Heart right ventricle (tissue), 16 donors: ENCODE data around the gene HCRTR1. TPM values are rescaled to one million over a fixed set of nuclear protein-coding genes. Genes with fewer than 3 reads are reported as not detected.

Experiments
- ATAC-seq, 8 donors: fragments of 200-7000 bp; cut with Tn5 transposase; one replicate each; pipeline ENCODE4 v1.9.1; 2020; ENCODE audit warnings: mild to moderate bottlenecking in 8 of 8, moderate library complexity in 8 of 8, moderate number of reproducible peaks in 1 of 8
- DNase-seq, 2 donors: peaks; one replicate each; pipeline ENCODE4 v3.0.0-alpha.2; 2020
- H3K27ac ChIP-seq, 10 donors: fragments of 200-600 bp; sonication (generic) in 2 of 10; one replicate each; pipeline versions ENCODE4 v1.5.0 to v1.8.0; 2020 to 2022; ENCODE audit warnings: mild to moderate bottlenecking in 3 of 10
- H3K27me3 ChIP-seq, 7 donors: fragments of 200-600 bp; one replicate each; pipeline ENCODE4 v1.8.0; 2021 to 2022; ENCODE audit warnings: mild to moderate bottlenecking in 2 of 7
- H3K36me3 ChIP-seq, 9 donors: fragments of 200-600 bp; sonication (generic) in 1 of 9; one replicate each; pipeline versions ENCODE4 v1.5.0 to v1.8.0; 2020 to 2022; ENCODE audit warnings: mild to moderate bottlenecking in 2 of 9
- H3K4me1 ChIP-seq, 9 donors: fragments of 200-600 bp; sonication (generic) in 1 of 9; one replicate each; pipeline versions ENCODE4 v1.5.0 to v1.8.0; 2020 to 2022; ENCODE audit warnings: mild to moderate bottlenecking in 4 of 9
- H3K4me3 ChIP-seq, 10 donors: fragments of 200-600 bp; sonication (generic) in 2 of 10; one replicate each; pipeline versions ENCODE4 v1.5.0 to v1.8.0; 2020 to 2022; ENCODE audit warnings: mild to moderate bottlenecking in 7 of 10, moderate library complexity in 2 of 10
- H3K9me3 ChIP-seq, 11 donors: fragments of 200-600 bp in 10 of 11; sonication (generic) in 2 of 11; one replicate each; pipeline versions ENCODE4 v1.5.0 to v1.8.0; 2013 to 2022; ENCODE audit warnings: mild to moderate bottlenecking in 2 of 11, control low read depth in 1 of 11, moderate library complexity in 1 of 11
- CTCF ChIP-seq, 9 donors: fragments of 200-600 bp; sonication (generic) in 2 of 9; IDR thresholded peaks; one replicate each; pipeline versions ENCODE4 v1.5.0 to v1.8.0; 2021 to 2022; ENCODE audit warnings: antibody characterized with exemption in 9 of 9, mild to moderate bottlenecking in 5 of 9, moderate library complexity in 1 of 9
- WGBS, 2 donors: extraction: QIAGEN DNeasy Blood & Tissue Kit; methylation state at CpG; one replicate each; pipeline ENCODE4 v1.1.7; 2013; ENCODE audit warnings: inconsistent platforms in 1 of 2; 5-methylcytosine and 5-hydroxymethylcytosine counted together
- intact Hi-C, 10 donors: fragments of 100-400 bp; cut with DNase I; formaldehyde crosslinking; loops; one replicate each; pipeline versions ENCODE4 v1.11.1 to v1.14.2; 2022
- polyA plus RNA-seq, 2 donors: library from polyadenylated mRNA; stranded (reverse); fragments of 200-250 nt; gene quantifications; one replicate each; pipeline ENCODE4 v1.2.3, GENCODE V29; 2013
- total RNA-seq, 10 donors: library from RNA; stranded (reverse); fragmentation: NEBNext Ultra II Directional in 3 of 10; extraction: Animal tissue kit (Norgen Biotek cat#: 25700) in 3 of 10; gene quantifications; one replicate each; pipeline versions ENCODE4 v1.2.1 to v1.2.4, GENCODE V29; 2021 to 2023
- donor health status: Arrhythmogenic right ventricular cardiomyopathy.
- donor health status: ischemic (EF 13 %, LVEDD 7.1; RV severe dilation, severe dysfunction).
- donor health status: healthy with polysubstance abuse.
- donor health status: DM: no; HTN: yes; CAD: no.
- donor health status: DM: no; HTN: no; CAD: no.
- donor health status: ischemic (EF 25% LVEDD 6.9; RV normal size, moderate dysfunction).
- donor health status: ischemic (EF 25% LVEDD 5.7; RV mildly dilated, moderate dysfunction).
- donor health status: healthy.
- donor health status: DM: yes; HTN: yes; CAD: no.
- donor health status: Ischemic cardiomyopathy.
- donor health status: ischemic (EF 35%, LVEDD 5.7; RV mildly dilated, moderate dysfunction).
- donor health status: nonischemic (EF 11% LVEDD 7.7; RV severe dilation, severe dysfunction).
- donor health status: DM: yes; HTN: yes; CAD: no.
- donor health status: PGD.
- donor health status: ischemic (EF 29% LVEDD 5.4; RV normal size, mild dysfunction).
- donor health status: nonischemic (EF 23%, LVEDD 6.1; RV moderate dilation, normal function).

Gene HCRTR1
- total and polyA plus RNA-seq, 12 donors: 0.17 to 1.5 (median 0.37) TPM; not detected in 4

DNA sequence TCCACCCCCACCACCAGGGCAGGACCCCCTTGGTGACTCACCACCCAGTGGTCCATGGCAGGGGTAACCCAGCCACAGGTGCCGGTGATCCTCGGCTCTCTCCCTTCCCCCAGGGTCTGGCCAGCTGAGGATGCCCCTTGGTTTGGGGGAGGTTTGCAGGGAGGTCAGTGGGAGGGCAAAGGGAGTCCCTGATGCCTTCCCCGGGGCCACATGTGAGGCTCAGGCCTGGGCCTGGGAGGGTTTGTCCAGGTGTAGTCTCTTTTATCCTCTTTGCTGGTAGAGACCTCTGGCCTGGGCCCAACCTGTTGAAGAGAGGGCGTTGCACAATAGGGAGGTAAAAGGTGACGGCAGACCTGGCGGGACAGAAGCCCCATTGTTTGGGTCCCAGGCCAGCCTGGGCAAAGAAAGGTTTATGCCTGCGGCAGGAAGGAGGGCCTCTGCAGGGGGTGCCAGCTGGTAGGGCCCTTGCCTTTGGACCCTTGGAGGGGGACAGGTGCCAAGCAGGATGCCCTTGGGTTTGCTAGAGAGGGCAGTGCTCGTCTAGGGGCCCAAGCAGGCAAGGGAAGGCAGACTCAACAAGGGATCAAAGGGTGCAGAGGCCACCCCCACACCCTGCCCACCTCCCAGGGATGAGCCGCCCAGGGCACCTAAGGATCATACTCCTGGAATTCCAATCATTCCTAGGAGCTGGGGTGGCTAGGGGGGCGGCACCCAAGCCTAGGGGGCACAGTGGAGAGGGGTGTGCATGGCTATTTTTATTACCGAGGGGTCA is 41.9 kb upstream of the HCRTR1 start:
- peaks cover 30 to 59% (median 55%) of the 10 kb centered on the region in 9 donors for H3K4me1 ChIP-seq
- TF ChIP-seq CTCF (IDR thresholded peaks at IDR 0.05): no peak
- ATAC-seq: no peak
- H3K27me3 ChIP-seq: peaks cover 0 to 14% (median 0%) of the 10 kb centered on the region in 7 donors
- peak overlapping the region; percentile 89 to 99 (median 97) for H3K27ac ChIP-seq
- intact Hi-C loops: loop anchor here in 2 of 10 donors (1.0 to 10.0 kb wide), 2 partner anchors 12 to 219 kb away; no protein-coding TSS in a partner anchor
- 57 to 64% methylated on average over 11 of the region's 11 CpGs for WGBS, 2 donors
- no peaks in the 10 kb centered on the region for H3K9me3 ChIP-seq
- no peak for DNase-seq
- H3K4me3 ChIP-seq: peak overlapping the region in 9 of 10 donors; percentile 85 to 98 (median 94)
- H3K36me3 ChIP-seq: peaks cover 0 to 7% (median 0%) of the 10 kb centered on the region in 9 donors

GRCh38 chr1:31576201-31576669 is 41.3 kb upstream of the HCRTR1 start, which contains the start of gene TINAGL1:
Gene TINAGL1, plus strand, starts transcription at chr1:31576515. Its CDS starts 634 bp downstream, at chr1:31577149.
- WGBS, 2 donors: 3 to 7% methylated on average over 25 of the region's 25 CpGs
- TF ChIP-seq CTCF (IDR thresholded peaks at IDR 0.05): peak in 2 of 9 donors; percentile 4 to 11
- peak within 1 kb of the TSS; percentile 70 to 98 (median 91) for H3K4me3 ChIP-seq
- peaks cover 0 to 7% (median 0%) of the 10 kb centered on the region in 9 donors for H3K36me3 ChIP-seq
- no peaks in the 10 kb centered on the region for H3K9me3 ChIP-seq
- peaks cover 34 to 66% (median 62%) of the 10 kb centered on the region in 9 donors for H3K4me1 ChIP-seq
- ATAC-seq (peak; percentile 57 to 80 (median 69)), DNase-seq (peak; percentile 69 to 78)
- peak within 1 kb of the TSS; percentile 89 to 99 (median 97) for H3K27ac ChIP-seq
- intact Hi-C loops: loop anchor here in 2 of 10 donors (1.0 to 10.0 kb wide), 2 partner anchors 11 to 219 kb away; no protein-coding TSS in a partner anchor
- H3K27me3 ChIP-seq: peaks cover 0 to 14% (median 0%) of the 10 kb centered on the region in 7 donors

GRCh38 chr1:31576743-31577455 is 40.6 kb upstream of the HCRTR1 start:
- peaks cover 0 to 11% (median 0%) of the 10 kb centered on the region in 9 donors for H3K36me3 ChIP-seq
- no peak for TF ChIP-seq CTCF (IDR thresholded peaks at IDR 0.05)
- peaks cover 35 to 72% (median 68%) of the 10 kb centered on the region in 9 donors for H3K4me1 ChIP-seq
- ATAC-seq (peak in 6 of 8 donors; percentile 3 to 18 (median 8)), DNase-seq (no peak)
- H3K27me3 ChIP-seq: peaks cover 0 to 14% (median 0%) of the 10 kb centered on the region in 7 donors
- 32 to 40% methylated on average over 27 of the region's 27 CpGs for WGBS, 2 donors
- H3K27ac ChIP-seq: peak overlapping the region; percentile 89 to 99 (median 97)
- intact Hi-C loops: loop anchor here in 2 of 10 donors (1.0 to 10.0 kb wide), 2 partner anchors 10 to 218 kb away; no protein-coding TSS in a partner anchor
- peak overlapping the region; percentile 70 to 98 (median 91) for H3K4me3 ChIP-seq
- no peaks in the 10 kb centered on the region for H3K9me3 ChIP-seq
